Upper lobe of left lung (tissue), 6 donors: ENCODE measurements around the gene RGL1. TPM values are rescaled to one million over a fixed set of nuclear protein-coding genes. Genes with fewer than 3 reads are reported as not detected.

ENCODE experiments used
- ATAC-seq, 2 donors: fragments of 200-7000 bp; cut with Tn5 transposase; one replicate each; pipeline ENCODE4 v1.9.1; 2022; ENCODE audit warnings: mild to moderate bottlenecking in 2 of 2, moderate library complexity in 2 of 2; ENCODE audit not compliant: low FRiP score in 2 of 2
- DNase-seq, 2 donors: peaks; one replicate each; pipeline ENCODE4 v3.0.0-alpha.2; 2019 to 2020
- H3K27ac ChIP-seq, 4 donors: fragments of 200-600 bp; sonication (generic); one replicate each; pipeline ENCODE4 v1.5.1; 2016 to 2019
- H3K27me3 ChIP-seq, 4 donors: fragments of 200-600 bp; sonication (generic); one replicate each; pipeline ENCODE4 v1.5.1; 2017 to 2019
- H3K36me3 ChIP-seq, 4 donors: fragments of 200-600 bp; sonication (generic); one replicate each; pipeline ENCODE4 v1.5.1; 2016 to 2019
- H3K4me1 ChIP-seq, 4 donors: fragments of 200-600 bp; sonication (generic); one replicate each; pipeline ENCODE4 v1.5.1; 2018 to 2019
- H3K4me3 ChIP-seq, 4 donors: fragments of 200-600 bp; sonication (generic); one replicate each; pipeline ENCODE4 v1.5.1; 2017 to 2019; ENCODE audit warnings: mild to moderate bottlenecking in 2 of 4, moderate library complexity in 1 of 4
- H3K9me3 ChIP-seq, 4 donors: fragments of 200-600 bp; sonication (generic); one replicate each; pipeline ENCODE4 v1.5.1; 2018 to 2019
- EP300 ChIP-seq, 4 donors: sonication (generic); formaldehyde crosslinking; IDR thresholded peaks; one replicate each; pipeline ENCODE4 v1.5.1; 2017; ENCODE audit warnings: antibody characterized with exemption in 4 of 4, control low read depth in 2 of 4
- POLR2A ChIP-seq, 4 donors: fragments of 450-650 bp; IDR thresholded peaks; one replicate each; pipeline ENCODE4 v1.5.1; 2016 to 2017; ENCODE audit warnings: antibody characterized with exemption in 4 of 4, mild to moderate bottlenecking in 2 of 4
- POLR2AphosphoS5 ChIP-seq, 2 donors: sonication (generic); formaldehyde crosslinking; IDR thresholded peaks; one replicate each; pipeline ENCODE4 v1.5.1; 2017; ENCODE audit warnings: antibody characterized with exemption in 2 of 2
- WGBS, 2 donors: methylation state at CpG; one replicate each; pipeline ENCODE4 v1.1.5; 2017 to 2018; 5-methylcytosine and 5-hydroxymethylcytosine counted together
- total RNA-seq, 6 donors: library from RNA; depleted of rRNA in 4 of 6; stranded (reverse); fragments of >200 nt in 4 of 6; gene quantifications; one replicate each; pipeline versions ENCODE4 v1.1.0 to v1.2.1, GENCODE V29; 2016 to 2021
- TF ChIP-seq, protein P1 (sequence below), 6 experiments: fragments of 450-650 bp in 4 of 6; fragments of 200-600 bp in 2 of 6; sonication (generic) in 2 of 6; IDR thresholded peaks; one replicate each; pipeline ENCODE4 v1.5.1; 2016 to 2019; ENCODE audit warnings: antibody characterized with exemption in 6 of 6
- donor health status: DM: no; HTN: no; CAD: no; lungs with moderate emphysema.
- donor health status: DM: no; HTN: yes; CAD: no; lungs with severe emphysema.

The RGL1 gene
- total RNA-seq, 6 donors from 2014 or later: 24.1 to 38.9 (median 26.7) TPM

- H3K36me3 ChIP-seq: no peaks in the 10 kb centered on the region
- ATAC-seq: no peak
- H3K9me3 ChIP-seq: no peaks in the 10 kb centered on the region
- peaks cover 10 to 23% (median 14%) of the 10 kb centered on the region in 4 donors for H3K4me1 ChIP-seq
- H3K4me3 ChIP-seq: no peak overlapping the region
- TF ChIP-seq EP300 (IDR thresholded peaks at IDR 0.05) (no peak), POLR2A (IDR thresholded peaks at IDR 0.05) (no peak), POLR2AphosphoS5 (IDR thresholded peaks at IDR 0.05) (no peak)
- TF ChIP-seq, protein P1, sequence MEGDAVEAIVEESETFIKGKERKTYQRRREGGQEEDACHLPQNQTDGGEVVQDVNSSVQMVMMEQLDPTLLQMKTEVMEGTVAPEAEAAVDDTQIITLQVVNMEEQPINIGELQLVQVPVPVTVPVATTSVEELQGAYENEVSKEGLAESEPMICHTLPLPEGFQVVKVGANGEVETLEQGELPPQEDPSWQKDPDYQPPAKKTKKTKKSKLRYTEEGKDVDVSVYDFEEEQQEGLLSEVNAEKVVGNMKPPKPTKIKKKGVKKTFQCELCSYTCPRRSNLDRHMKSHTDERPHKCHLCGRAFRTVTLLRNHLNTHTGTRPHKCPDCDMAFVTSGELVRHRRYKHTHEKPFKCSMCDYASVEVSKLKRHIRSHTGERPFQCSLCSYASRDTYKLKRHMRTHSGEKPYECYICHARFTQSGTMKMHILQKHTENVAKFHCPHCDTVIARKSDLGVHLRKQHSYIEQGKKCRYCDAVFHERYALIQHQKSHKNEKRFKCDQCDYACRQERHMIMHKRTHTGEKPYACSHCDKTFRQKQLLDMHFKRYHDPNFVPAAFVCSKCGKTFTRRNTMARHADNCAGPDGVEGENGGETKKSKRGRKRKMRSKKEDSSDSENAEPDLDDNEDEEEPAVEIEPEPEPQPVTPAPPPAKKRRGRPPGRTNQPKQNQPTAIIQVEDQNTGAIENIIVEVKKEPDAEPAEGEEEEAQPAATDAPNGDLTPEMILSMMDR (IDR thresholded peaks at IDR 0.05): no peak
- DNase-seq: no peak
- H3K27ac ChIP-seq: no peak overlapping the region
- no peaks in the 10 kb centered on the region for H3K27me3 ChIP-seq
These were observed 22.9 kb downstream of the RGL1 start for GRCh38 chr1:183827801-183828200.

DNA sequence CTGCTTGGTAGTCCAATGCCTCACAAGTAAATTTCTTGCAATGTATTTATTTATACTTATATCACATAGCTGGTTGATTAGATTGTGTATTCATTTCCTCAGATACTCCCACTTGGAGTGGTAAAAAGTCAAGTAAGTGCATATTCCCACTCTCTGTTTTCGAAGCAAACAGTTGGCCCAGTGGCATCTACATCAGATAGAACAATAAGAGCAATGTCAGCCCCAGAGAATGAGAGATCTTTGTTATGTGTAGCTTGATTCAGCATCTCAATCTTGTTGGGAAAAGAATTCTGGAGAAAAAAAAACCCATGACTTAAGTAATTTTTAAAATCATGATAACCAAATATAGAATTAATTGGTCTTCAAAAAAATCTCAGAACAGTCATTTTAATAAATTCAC, 25.5 kb downstream of the RGL1 start:
- H3K27me3 ChIP-seq: no peaks in the 10 kb centered on the region
- no peak overlapping the region for H3K27ac ChIP-seq
- H3K4me1 ChIP-seq: peaks cover 10 to 29% (median 24%) of the 10 kb centered on the region in 4 donors
- ATAC-seq (no peak), DNase-seq (no peak)
- TF ChIP-seq EP300 (IDR thresholded peaks at IDR 0.05) (no peak), POLR2AphosphoS5 (IDR thresholded peaks at IDR 0.05) (no peak), POLR2A (IDR thresholded peaks at IDR 0.05) (no peak)
- TF ChIP-seq, protein P1 (IDR thresholded peaks at IDR 0.05): no peak
- no peaks in the 10 kb centered on the region for H3K9me3 ChIP-seq
- no peak overlapping the region for H3K4me3 ChIP-seq
- H3K36me3 ChIP-seq: no peaks in the 10 kb centered on the region
- WGBS, 2 donors: 100% methylated on average over 1 of the region's 1 CpG

GRCh38 chr1:183831311-183831710, 26.4 kb downstream of the RGL1 start:
- Histone ChIP-seq H3K4me3 (no peak overlapping the region), H3K27me3 (no peaks in the 10 kb centered on the region), H3K27ac (no peak overlapping the region), H3K9me3 (no peaks in the 10 kb centered on the region), H3K4me1 (peaks cover 10 to 34% (median 24%) of the 10 kb centered on the region in 4 donors), H3K36me3 (no peaks in the 10 kb centered on the region)
- no peak for ATAC-seq
- DNase-seq: no peak
- TF ChIP-seq, protein P1 (IDR thresholded peaks at IDR 0.05): no peak
- TF ChIP-seq POLR2AphosphoS5 (IDR thresholded peaks at IDR 0.05) (no peak), POLR2A (IDR thresholded peaks at IDR 0.05) (no peak), EP300 (IDR thresholded peaks at IDR 0.05) (no peak)

DNA sequence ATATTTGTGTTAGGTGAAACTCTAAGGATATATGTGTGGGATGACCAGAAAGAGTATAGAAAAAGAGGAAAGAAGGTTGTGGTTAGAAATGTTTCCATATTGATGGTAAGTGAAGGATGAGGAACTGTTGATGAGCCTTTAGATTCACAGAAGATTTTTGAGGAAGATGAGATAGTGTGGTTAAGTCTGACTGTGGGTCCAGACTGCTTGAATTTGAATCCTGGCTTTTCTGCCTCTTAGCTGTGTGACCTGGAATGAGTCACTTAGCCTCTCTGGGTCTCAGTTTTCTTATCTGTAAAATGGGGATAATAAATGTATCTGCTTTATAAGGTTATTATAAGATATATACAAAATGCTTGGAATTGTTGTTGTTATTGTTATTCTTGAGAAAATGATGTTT, 27.5 kb downstream of the RGL1 start:
- H3K36me3 ChIP-seq: no peaks in the 10 kb centered on the region
- ATAC-seq (peak in 1 of 2 donors; percentile 59), DNase-seq (no peak)
- H3K4me3 ChIP-seq: no peak overlapping the region
- peaks cover 6 to 31% (median 23%) of the 10 kb centered on the region in 4 donors for H3K4me1 ChIP-seq
- H3K27me3 ChIP-seq: no peaks in the 10 kb centered on the region
- H3K27ac ChIP-seq: no peak overlapping the region
- TF ChIP-seq POLR2AphosphoS5 (IDR thresholded peaks at IDR 0.05): no peak
- TF ChIP-seq POLR2A (IDR thresholded peaks at IDR 0.05): no peak
- no peak for TF ChIP-seq EP300 (IDR thresholded peaks at IDR 0.05)
- TF ChIP-seq, protein P1 (IDR thresholded peaks at IDR 0.05): no peak
- no peaks in the 10 kb centered on the region for H3K9me3 ChIP-seq

GRCh38 chr1:183834568-183834967, 29.6 kb downstream of the RGL1 start:
- WGBS, 2 donors: 44 to 55% methylated on average over 3 of the region's 3 CpGs
- Histone ChIP-seq H3K4me1 (peaks cover 9 to 30% (median 19%) of the 10 kb centered on the region in 4 donors), H3K9me3 (no peaks in the 10 kb centered on the region), H3K27me3 (no peaks in the 10 kb centered on the region), H3K4me3 (no peak overlapping the region), H3K36me3 (no peaks in the 10 kb centered on the region), H3K27ac (peak overlapping the region in 1 of 4 donors; percentile 23)
- DNase-seq (peak in 1 of 2 donors; percentile 37), ATAC-seq (peak in 1 of 2 donors; percentile 35)
- no peak for TF ChIP-seq EP300 (IDR thresholded peaks at IDR 0.05)
- TF ChIP-seq, protein P1 (IDR thresholded peaks at IDR 0.05): no peak
- TF ChIP-seq POLR2A (IDR thresholded peaks at IDR 0.05): no peak
- TF ChIP-seq POLR2AphosphoS5 (IDR thresholded peaks at IDR 0.05): no peak
